Urinary bladder (tissue), 4 donors: ENCODE data around the gene WDR20. TPM values are rescaled to one million over a fixed set of nuclear protein-coding genes. Genes with fewer than 3 reads are reported as not detected.

Source experiments
- DNase-seq: peaks from one replicate; pipeline ENCODE4 v3.0.0-alpha.2; 2015; ENCODE audit errors: extremely low spot score
- H3K27ac ChIP-seq: one replicate; pipeline ENCODE4 v1.5.1; 2013; ENCODE audit warnings: low read depth, mild to moderate bottlenecking, moderate library complexity
- H3K36me3 ChIP-seq: one replicate; pipeline ENCODE4 v1.6.1; 2013; ENCODE audit warnings: mild to moderate bottlenecking, moderate library complexity; ENCODE audit not compliant: insufficient read depth
- H3K4me1 ChIP-seq: one replicate; pipeline ENCODE4 v1.6.1; 2013; ENCODE audit warnings: mild to moderate bottlenecking, moderate library complexity; ENCODE audit not compliant: insufficient read depth
- H3K4me3 ChIP-seq: one replicate; pipeline ENCODE4 v1.5.1; 2013; ENCODE audit warnings: low read depth, low read length
- WGBS: extraction: QIAGEN DNeasy Blood & Tissue Kit; methylation state at CpG from one replicate; pipeline ENCODE4 v1.1.7; 2013; 5-methylcytosine and 5-hydroxymethylcytosine counted together
- polyA plus RNA-seq: library from polyadenylated mRNA; stranded (reverse); fragments of 200-250 nt; gene quantifications from one replicate; pipeline ENCODE4 v1.2.3, GENCODE V29; 2013
- total RNA-seq: library from RNA; depleted of rRNA; stranded (reverse); fragments of >200 nt; gene quantifications from one replicate; pipeline ENCODE4 v1.2.3, GENCODE V29; 2014
- donor health status: healthy with polysubstance abuse.
- donor health status: healthy.

WDR20 gene
- total and polyA plus RNA-seq, 2 donors: 15.6 to 27.0 TPM

DNA sequence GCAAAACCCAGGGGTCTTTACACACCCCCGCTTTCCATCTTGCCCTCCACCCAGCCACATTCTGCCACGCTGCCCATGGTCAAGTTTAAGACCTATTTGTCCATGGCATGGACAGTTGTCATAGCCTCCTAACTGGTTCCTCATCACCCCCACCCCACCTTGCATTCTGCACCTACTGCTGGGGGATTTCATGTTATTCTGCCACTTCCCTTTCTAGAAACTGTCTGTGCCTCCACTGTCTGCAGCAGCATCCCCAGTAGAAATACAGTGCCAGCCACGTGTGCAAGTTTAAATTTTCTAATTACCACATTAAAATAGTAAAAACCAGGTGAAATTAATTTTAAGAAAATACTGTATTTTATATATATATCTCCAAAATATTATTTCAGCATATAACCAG, 63.2 kb downstream of the WDR20 start:
- H3K4me1 ChIP-seq: no peaks in the 10 kb centered on the region
- WGBS: 95% methylated on average over 3 of the region's 3 CpGs

DNA sequence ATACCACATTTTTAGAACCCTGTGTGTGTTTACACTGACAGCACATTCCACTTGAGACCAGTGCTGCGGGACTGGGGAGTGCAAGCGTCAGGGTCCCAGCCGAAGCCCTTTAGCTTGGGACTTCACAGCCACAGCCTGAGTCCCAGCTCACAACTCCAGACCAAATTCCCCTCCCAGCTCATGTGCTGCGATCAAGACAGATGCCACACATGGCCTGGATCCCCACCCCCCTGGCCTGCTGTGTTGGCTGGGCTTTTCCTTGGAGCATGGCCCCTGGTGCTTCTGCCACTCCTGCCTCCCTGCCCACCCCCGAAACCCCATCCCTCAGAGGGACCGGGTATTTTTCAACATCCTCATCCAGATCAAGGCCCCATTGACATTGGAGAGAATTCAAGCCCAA, 63.7 kb downstream of the WDR20 start:
- 82% methylated on average over 6 of the region's 6 CpGs for WGBS

More for the DNA sequence above, 63.2 kb downstream of the WDR20 start:
- DNase-seq: no peak
- Histone ChIP-seq H3K36me3 (peaks cover 2% of the 10 kb centered on the region), H3K27ac (no peak overlapping the region), H3K4me3 (no peak overlapping the region)

DNA sequence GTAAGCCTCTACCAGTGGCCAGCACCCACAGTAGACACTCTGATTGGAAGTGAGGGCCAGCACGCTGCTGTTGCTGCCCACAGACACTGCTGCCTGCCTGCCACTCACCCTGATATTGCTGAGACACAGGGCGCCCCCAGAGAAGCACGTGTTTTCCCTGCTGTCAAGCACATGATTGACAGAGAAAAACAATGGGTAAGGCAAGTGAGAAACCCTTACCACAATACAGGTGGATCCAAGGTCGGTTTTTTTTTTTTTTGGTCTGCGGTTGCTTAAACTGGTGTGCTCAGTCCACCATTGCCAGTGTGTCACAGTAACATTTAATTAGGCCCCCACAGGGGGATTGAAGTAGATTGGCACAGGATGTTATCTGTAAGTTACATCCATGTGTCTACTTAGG, 65.9 kb downstream of the WDR20 start:
- Histone ChIP-seq H3K4me1 (no peaks in the 10 kb centered on the region), H3K4me3 (no peak overlapping the region), H3K27ac (no peak overlapping the region), H3K36me3 (peaks cover 6% of the 10 kb centered on the region)
- no peak for DNase-seq
- WGBS: 94% methylated on average over 5 of the region's 5 CpGs

More for the DNA sequence above, 63.7 kb downstream of the WDR20 start:
- DNase-seq: no peak
- peaks cover 2% of the 10 kb centered on the region for H3K36me3 ChIP-seq
- no peak overlapping the region for H3K4me3 ChIP-seq
- no peaks in the 10 kb centered on the region for H3K4me1 ChIP-seq
- no peak overlapping the region for H3K27ac ChIP-seq

DNA sequence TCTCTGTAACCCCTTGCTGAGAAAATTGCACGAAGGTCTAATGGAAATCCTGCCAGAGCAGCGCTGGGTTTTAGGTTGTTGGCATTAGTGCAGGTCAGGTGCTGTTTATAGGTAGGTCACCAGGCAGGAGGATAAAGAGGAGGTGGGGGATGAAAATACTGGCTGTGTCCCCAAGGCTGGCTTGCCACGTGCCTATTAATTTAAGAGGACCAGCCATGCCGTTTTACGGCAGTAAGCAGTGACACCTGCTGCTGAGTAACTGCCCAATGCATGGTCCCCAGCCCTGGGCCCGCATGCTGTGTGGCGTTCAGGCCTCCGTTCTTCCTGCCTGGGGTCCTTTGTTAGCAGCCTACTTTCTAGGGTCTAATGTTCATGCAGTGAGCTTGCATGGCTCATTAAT, 67.2 kb downstream of the WDR20 start:
- Histone ChIP-seq H3K4me1 (no peaks in the 10 kb centered on the region), H3K4me3 (no peak overlapping the region), H3K36me3 (peaks cover 6% of the 10 kb centered on the region), H3K27ac (no peak overlapping the region)
- no peak for DNase-seq
- 82% methylated on average over 8 of the region's 8 CpGs for WGBS

DNA sequence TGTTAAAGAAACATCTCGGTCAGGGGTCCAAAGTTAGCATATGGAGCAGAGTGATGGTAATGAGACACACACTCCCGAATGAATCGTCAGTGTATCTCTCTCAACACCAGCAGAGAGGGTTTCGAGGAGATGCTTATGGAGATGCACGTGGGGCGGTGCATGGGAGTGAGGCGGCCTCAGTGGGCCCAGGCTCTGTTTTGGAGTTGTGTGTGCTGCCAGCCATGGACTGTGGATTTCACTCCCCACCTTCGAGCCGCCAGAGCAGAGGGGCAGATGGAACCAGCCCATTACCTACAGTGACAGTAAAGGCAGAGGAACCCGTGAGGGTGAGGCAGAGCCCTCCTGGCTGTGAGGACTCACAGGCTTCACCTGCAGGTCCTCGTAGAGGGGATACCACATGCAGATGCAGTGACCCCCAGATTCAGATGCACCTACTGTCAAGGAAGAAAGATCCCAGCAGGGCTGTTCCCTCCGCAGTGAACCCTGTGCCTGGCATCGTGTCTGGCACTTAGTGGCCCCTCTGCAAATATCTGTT, 68.2 kb downstream of the WDR20 start:
- H3K4me1 ChIP-seq: no peaks in the 10 kb centered on the region
- no peak overlapping the region for H3K4me3 ChIP-seq
- H3K27ac ChIP-seq: no peak overlapping the region
- WGBS: 94% methylated on average over 13 of the region's 13 CpGs
- peaks cover 6% of the 10 kb centered on the region for H3K36me3 ChIP-seq
- no peak for DNase-seq

DNA sequence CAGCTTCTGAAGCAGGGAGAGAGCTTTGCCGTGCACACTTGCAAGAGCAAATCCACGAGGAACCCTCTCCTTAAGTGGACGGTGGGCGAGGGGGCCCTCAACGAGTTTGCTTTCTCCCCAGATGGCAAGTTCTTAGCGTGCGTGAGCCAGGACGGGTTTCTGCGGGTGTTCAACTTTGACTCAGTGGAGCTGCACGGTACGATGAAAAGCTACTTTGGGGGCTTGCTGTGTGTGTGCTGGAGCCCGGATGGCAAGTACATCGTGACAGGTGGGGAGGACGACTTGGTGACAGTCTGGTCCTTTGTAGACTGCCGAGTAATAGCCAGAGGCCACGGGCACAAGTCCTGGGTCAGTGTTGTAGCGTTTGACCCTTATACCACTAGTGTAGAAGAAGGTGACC, 69.0 kb downstream of the WDR20 start:
- WGBS: 96% methylated on average over 17 of the region's 17 CpGs
- H3K4me3 ChIP-seq: no peak overlapping the region
- no peak for DNase-seq
- H3K4me1 ChIP-seq: no peaks in the 10 kb centered on the region
- no peak overlapping the region for H3K27ac ChIP-seq
- peaks cover 6% of the 10 kb centered on the region for H3K36me3 ChIP-seq

DNA sequence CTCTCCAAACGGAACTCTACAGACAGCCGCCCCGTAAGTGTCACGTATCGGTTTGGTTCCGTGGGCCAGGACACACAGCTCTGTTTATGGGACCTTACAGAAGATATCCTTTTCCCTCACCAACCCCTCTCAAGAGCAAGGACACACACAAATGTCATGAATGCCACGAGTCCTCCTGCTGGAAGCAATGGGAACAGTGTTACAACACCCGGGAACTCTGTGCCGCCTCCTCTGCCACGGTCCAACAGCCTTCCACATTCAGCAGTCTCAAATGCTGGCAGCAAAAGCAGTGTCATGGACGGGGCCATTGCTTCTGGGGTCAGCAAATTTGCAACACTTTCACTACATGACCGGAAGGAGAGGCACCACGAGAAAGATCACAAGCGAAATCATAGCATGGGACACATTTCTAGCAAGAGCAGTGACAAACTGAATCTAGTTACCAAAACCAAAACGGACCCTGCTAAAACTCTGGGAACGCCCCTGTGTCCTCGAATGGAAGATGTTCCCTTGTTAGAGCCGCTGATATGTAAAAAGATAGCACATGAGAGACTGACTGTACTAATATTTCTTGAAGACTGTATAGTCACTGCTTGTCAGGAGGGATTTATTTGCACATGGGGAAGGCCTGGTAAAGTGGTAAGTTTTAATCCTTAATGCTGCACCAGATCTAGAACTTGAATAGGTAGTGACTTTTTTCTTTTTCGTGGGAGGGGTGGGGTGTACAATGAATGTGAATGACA, 69.7 kb downstream of the WDR20 start:
- 82% methylated on average over 19 of the region's 19 CpGs for WGBS
- DNase-seq: no peak
- Histone ChIP-seq H3K36me3 (peaks cover 4% of the 10 kb centered on the region), H3K27ac (no peak overlapping the region), H3K4me3 (no peak overlapping the region), H3K4me1 (no peaks in the 10 kb centered on the region)

DNA sequence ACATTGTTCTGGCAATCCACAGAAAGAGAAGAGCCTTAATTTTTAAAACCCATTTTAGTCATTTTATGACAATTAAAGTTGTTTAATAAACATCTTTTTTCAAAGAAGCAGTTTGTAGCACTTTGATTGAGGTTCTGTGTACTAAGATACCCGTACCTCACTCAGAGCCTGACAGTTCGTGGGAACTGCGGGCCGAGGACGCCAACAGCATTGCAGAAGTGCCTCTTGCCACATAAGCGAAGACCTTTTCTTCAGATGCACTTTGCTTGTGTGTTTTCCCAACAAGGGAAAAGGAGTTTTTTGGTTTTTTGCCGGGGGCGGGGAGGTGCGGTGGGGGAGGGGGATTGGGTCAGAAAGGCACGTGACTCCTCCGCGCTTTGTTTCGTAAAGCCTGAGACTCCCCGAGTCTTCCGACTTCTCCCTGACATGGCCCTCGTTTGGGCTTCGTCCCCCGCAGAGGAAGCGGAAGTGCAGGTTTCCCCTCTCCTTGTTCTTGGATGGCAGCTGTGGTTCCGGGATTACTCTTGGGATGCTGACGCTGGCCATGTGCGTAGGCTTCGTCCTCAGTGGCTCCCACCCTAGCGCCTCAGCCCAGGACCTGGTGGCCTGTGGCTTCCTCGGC, 70.8 kb downstream of the WDR20 start:
- no peaks in the 10 kb centered on the region for H3K4me1 ChIP-seq
- H3K36me3 ChIP-seq: peaks cover 4% of the 10 kb centered on the region
- 91% methylated on average over 25 of the region's 25 CpGs for WGBS
- no peak overlapping the region for H3K27ac ChIP-seq
- H3K4me3 ChIP-seq: no peak overlapping the region
- DNase-seq: no peak

DNA sequence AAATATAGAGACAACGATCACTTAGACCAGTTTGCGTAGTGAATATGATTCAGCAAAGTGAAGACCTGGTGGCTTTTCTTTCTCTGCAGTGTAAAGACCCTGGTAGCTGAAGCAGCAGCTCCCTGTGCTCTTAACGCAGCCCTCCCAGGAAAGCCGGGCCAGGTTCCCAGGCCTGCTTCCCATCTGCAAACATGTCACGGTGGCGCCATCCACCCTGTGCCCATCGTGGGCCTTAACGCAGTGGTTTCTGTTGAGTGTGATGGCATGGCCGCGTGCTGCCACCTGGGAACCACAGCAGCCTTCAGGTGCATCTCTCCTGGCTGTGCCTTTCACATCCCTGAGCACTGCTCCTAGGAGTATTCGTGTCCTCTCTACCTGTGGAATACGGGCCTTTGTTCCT, 71.5 kb downstream of the WDR20 start:
- H3K4me3 ChIP-seq: no peak overlapping the region
- no peak for DNase-seq
- H3K27ac ChIP-seq: no peak overlapping the region
- H3K4me1 ChIP-seq: no peaks in the 10 kb centered on the region
- H3K36me3 ChIP-seq: peaks cover 4% of the 10 kb centered on the region
- 96% methylated on average over 12 of the region's 12 CpGs for WGBS

DNA sequence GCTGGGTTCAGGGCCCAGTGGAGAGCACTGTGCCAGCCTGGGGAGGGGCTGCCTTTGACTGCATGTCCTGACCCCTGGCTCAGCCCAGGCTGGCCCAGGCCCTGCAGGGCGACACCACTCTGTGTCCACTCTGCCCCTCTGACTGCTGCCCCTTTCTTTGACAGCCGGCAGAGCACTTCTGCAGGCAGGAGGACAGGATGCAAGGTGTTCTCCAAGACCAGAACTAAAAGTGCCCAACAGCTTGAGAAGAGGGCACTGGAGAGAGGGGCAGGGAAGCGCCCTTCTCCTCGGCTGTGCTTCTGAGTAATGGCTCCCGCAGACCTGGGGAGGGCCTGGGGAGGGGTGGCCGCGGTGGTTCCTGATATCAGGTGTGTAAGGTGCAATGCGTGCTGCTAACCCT, 72.7 kb downstream of the WDR20 start:
- Histone ChIP-seq H3K27ac (no peak overlapping the region), H3K4me1 (no peaks in the 10 kb centered on the region), H3K4me3 (no peak overlapping the region), H3K36me3 (peaks cover 4% of the 10 kb centered on the region)
- DNase-seq: no peak
- WGBS: 94% methylated on average over 8 of the region's 8 CpGs

DNA sequence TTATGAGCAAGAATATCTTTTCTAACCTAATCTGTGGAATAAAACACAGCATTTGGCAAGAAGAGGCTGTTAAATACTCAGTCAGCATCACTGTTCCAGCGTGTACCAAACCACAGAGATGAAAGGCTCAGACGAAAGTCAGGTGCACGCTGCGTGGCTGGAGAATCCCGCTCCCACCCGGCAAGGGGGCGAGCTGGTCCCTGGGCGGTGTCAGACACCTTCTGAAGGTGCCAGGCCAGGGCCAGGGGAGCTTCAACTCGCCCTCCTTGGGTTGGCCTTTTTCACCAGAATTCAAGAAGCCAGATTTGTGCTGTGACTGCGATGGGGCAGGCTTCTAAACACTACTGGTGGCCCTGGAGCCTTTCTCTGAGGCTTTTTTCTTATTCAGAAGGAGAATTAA, 73.1 kb downstream of the WDR20 start:
- no peak overlapping the region for H3K27ac ChIP-seq
- peaks cover 4% of the 10 kb centered on the region for H3K36me3 ChIP-seq
- DNase-seq: no peak
- H3K4me3 ChIP-seq: no peak overlapping the region
- 93% methylated on average over 10 of the region's 10 CpGs for WGBS
- no peaks in the 10 kb centered on the region for H3K4me1 ChIP-seq

DNA sequence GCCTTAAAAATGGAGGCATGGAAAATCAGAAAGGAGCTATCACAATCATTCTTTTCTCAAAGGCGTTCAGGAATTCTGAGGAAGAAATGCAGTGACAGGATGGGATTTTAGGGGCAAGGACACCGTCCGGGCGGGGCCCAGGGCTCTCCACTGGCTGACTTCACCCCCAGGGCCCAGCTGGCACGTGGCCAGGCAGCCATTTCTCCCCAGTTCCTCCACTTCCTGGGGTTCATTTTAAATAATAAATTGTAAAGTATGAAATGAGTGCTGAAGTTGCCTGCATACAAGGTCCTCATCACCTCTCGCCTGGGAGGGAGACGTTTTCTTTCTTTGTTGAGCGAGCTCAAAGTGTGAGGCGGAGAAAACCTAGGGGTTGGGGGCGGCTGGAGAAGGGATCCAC, 73.8 kb downstream of the WDR20 start:
- DNase-seq: no peak
- H3K36me3 ChIP-seq: peaks cover 4% of the 10 kb centered on the region
- no peak overlapping the region for H3K27ac ChIP-seq
- 90% methylated on average over 10 of the region's 10 CpGs for WGBS
- H3K4me1 ChIP-seq: no peaks in the 10 kb centered on the region
- H3K4me3 ChIP-seq: no peak overlapping the region

DNA sequence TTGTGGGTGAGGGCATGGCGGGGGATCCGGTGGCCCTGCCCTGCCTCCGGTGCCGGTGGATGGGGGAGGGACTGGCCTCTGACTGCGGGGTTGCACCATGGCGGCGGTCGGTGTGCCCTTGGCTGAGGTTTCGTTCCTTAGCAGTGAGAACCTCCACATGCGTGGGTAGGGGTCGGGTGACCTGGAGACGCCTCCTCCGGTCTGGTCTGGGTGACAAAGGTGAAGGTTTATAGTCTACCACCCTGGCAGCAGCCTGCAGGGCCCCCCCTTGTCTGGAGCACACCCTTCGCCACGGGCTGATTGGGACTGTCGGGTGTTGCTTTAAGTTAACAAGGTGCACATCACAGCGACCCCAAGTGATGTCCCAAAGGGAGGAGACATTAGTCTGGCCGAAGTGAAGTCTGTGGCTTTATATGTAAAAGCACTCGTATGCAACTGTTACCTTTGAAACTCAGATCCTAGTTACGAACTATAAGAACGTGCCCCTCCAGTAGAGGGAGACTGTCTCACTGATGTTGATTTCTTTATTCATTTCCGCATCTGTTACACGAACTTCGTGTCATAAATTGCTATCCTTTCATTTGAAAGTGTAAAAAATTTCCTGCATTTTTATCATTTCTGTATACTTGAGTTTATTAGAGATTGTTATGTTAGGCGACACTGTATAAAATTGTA, 74.4 kb downstream of the WDR20 start:
- peaks cover 3% of the 10 kb centered on the region for H3K36me3 ChIP-seq
- no peak overlapping the region for H3K4me3 ChIP-seq
- H3K27ac ChIP-seq: no peak overlapping the region
- H3K4me1 ChIP-seq: no peaks in the 10 kb centered on the region
- WGBS: 94% methylated on average over 25 of the region's 25 CpGs
- no peak for DNase-seq

DNA sequence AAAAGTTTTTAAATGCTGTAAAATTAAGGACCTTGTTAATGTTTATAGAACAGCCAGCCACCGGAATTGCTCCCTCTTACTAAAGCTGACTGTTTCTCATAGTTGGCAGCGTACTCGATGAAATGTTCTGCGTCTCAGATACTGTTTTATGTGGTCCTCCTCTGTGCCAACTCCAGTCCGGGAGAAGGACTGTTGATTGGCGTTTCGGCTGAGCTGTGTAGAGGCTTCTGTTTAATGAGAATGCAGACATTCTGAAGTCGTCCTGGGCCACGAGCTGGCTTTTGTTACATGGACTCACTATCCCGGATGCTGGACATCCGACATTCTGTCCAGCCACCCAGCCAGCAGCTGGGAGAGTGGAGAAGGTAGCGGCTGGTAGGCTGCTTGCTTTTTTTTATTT, 75.4 kb downstream of the WDR20 start:
- H3K27ac ChIP-seq: no peak overlapping the region

More for the DNA sequence above, 75.4 kb downstream of the WDR20 start:
- Histone ChIP-seq H3K4me1 (no peaks in the 10 kb centered on the region), H3K36me3 (no peaks in the 10 kb centered on the region), H3K4me3 (no peak overlapping the region)
- DNase-seq: no peak
- 28% methylated on average over 12 of the region's 12 CpGs for WGBS
